ENCODE data around the gene HAO2. TPM values are rescaled to one million over a fixed set of nuclear protein-coding genes. Genes with fewer than 3 reads are reported as not detected.

Gene HAO2
- total and polyA plus RNA-seq, 7 donors = not detected

GRCh38 chr1:119387858-119388257 lies 19.3 kb downstream of the HAO2 start:
- TF ChIP-seq, protein P1, sequence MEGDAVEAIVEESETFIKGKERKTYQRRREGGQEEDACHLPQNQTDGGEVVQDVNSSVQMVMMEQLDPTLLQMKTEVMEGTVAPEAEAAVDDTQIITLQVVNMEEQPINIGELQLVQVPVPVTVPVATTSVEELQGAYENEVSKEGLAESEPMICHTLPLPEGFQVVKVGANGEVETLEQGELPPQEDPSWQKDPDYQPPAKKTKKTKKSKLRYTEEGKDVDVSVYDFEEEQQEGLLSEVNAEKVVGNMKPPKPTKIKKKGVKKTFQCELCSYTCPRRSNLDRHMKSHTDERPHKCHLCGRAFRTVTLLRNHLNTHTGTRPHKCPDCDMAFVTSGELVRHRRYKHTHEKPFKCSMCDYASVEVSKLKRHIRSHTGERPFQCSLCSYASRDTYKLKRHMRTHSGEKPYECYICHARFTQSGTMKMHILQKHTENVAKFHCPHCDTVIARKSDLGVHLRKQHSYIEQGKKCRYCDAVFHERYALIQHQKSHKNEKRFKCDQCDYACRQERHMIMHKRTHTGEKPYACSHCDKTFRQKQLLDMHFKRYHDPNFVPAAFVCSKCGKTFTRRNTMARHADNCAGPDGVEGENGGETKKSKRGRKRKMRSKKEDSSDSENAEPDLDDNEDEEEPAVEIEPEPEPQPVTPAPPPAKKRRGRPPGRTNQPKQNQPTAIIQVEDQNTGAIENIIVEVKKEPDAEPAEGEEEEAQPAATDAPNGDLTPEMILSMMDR (IDR thresholded peaks at IDR 0.05) = no peak
- no peaks in the 10 kb centered on the region for H3K36me3 ChIP-seq (ENCODE audit: insufficient read depth in 1 of 2, low read depth in 1 of 2)
- H3K27me3 ChIP-seq (ENCODE audit: insufficient read depth in 3 of 3, low read length in 2 of 3) = no peaks in the 10 kb centered on the region
- H3K27ac ChIP-seq = no peak overlapping the region
- DNase-seq (no peak), ATAC-seq (no peak)
- intact Hi-C loops (cut with DNase I) = no loop called here
- no peak overlapping the region for H3K4me3 ChIP-seq
- no peaks in the 10 kb centered on the region for H3K9me3 ChIP-seq
- H3K4me1 ChIP-seq = no peaks in the 10 kb centered on the region
- 31 to 56% (median 38%) methylated on average over 3 of the region's 3 CpGs for WGBS, 3 donors

GRCh38 chr1:119388450-119388849 lies 19.9 kb downstream of the HAO2 start:
- intact Hi-C loops (cut with DNase I) = no loop called here
- TF ChIP-seq, protein P1 (IDR thresholded peaks at IDR 0.05) = no peak
- DNase-seq = no peak
- H3K4me1 ChIP-seq = no peaks in the 10 kb centered on the region
- no peak overlapping the region for H3K27ac ChIP-seq
- no peaks in the 10 kb centered on the region for H3K27me3 ChIP-seq (ENCODE audit: insufficient read depth in 3 of 3, low read length in 2 of 3)
- H3K4me3 ChIP-seq = no peak overlapping the region
- ATAC-seq = no peak
- no peaks in the 10 kb centered on the region for H3K9me3 ChIP-seq
- no peaks in the 10 kb centered on the region for H3K36me3 ChIP-seq (ENCODE audit: insufficient read depth in 1 of 2, low read depth in 1 of 2)
- 23 to 52% (median 39%) methylated on average over 1 of the region's 1 CpG for WGBS, 3 donors

DNA sequence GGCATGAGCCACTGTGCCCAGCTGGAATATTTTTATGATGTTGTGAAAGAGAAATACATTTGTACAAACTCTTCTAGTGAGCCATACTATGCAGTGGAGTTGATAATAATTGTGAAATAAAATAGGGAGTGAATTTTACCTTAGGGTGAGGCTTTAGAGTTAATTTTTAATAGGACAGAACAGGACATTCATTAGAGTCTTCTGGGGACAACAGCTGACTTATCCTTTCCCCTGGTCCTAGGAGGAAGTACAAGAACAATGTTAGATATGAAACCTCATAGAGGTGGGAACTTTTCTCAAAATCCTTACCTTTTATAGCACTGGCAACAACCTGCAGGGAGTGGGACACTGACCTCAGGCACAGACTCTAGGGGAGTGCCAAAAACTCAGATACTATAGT lies 21.9 kb downstream of the HAO2 start:
- no peak for DNase-seq
- ATAC-seq = no peak
- Histone ChIP-seq H3K4me1 (no peaks in the 10 kb centered on the region), H3K36me3 (ENCODE audit: insufficient read depth in 1 of 2, low read depth in 1 of 2) (no peaks in the 10 kb centered on the region), H3K27ac (no peak overlapping the region), H3K9me3 (no peaks in the 10 kb centered on the region), H3K27me3 (ENCODE audit: insufficient read depth in 3 of 3, low read length in 2 of 3) (peaks cover 0 to 4% (median 0%) of the 10 kb centered on the region in 3 donors), H3K4me3 (no peak overlapping the region)
- TF ChIP-seq, protein P1 (IDR thresholded peaks at IDR 0.05) = no peak
- intact Hi-C loops (cut with DNase I) = no loop called here

DNA sequence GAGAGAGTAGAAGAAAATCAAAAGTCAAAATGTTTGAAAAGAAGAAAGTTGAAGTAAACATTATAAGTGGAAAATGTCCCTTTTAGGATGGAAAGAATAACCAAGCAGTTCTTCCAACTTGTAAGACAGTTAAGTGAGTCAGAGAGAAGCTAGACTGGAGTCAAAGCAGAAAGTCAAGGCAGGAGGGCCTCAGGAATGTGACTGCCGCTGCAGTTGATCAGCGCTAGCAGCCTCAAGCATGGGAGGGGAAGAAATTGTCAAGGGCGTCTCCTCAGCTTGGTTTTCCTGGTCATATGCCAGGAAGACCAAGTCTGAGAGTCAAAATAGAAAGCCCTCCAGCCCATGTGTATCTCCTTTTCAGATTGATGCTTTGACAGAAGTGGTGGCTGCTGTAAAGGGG lies 23.2 kb downstream of the HAO2 start:
- ATAC-seq (no peak), DNase-seq (no peak)
- Histone ChIP-seq H3K27ac (no peak overlapping the region), H3K27me3 (ENCODE audit: insufficient read depth in 3 of 3, low read length in 2 of 3) (peaks cover 0 to 4% (median 0%) of the 10 kb centered on the region in 3 donors), H3K36me3 (ENCODE audit: insufficient read depth in 1 of 2, low read depth in 1 of 2) (no peaks in the 10 kb centered on the region), H3K4me1 (no peaks in the 10 kb centered on the region), H3K4me3 (no peak overlapping the region), H3K9me3 (no peaks in the 10 kb centered on the region)
- intact Hi-C loops (cut with DNase I) = no loop called here
- TF ChIP-seq, protein P1 (IDR thresholded peaks at IDR 0.05) = no peak
- 75 to 87% (median 77%) methylated on average over 3 of the region's 3 CpGs for WGBS, 3 donors

DNA sequence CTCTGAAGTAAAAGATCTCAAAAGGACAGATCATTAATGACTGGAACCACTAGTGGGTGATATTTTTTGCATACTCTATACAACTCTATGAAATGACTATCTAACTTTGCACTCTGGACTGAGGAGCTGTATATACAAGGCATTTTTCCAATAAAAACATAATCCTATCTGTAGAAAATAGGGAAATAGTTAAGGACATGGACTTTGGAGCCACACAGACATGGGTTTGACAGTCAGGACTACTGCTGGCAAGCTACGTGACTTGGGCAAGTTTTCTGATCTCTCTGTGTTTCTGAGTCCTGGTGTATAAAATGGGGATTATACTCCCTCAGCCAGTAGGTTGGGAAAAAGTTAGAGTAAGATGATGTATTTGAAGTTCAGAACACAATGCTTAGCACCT lies 25.5 kb downstream of the HAO2 start:
- ATAC-seq (no peak), DNase-seq (no peak)
- Histone ChIP-seq H3K36me3 (ENCODE audit: insufficient read depth in 1 of 2, low read depth in 1 of 2) (no peaks in the 10 kb centered on the region), H3K4me1 (no peaks in the 10 kb centered on the region), H3K27ac (no peak overlapping the region), H3K9me3 (no peaks in the 10 kb centered on the region), H3K4me3 (no peak overlapping the region), H3K27me3 (ENCODE audit: insufficient read depth in 3 of 3, low read length in 2 of 3) (peaks cover 0 to 4% (median 0%) of the 10 kb centered on the region in 3 donors)
- 83 to 97% (median 89%) methylated on average over 1 of the region's 1 CpG for WGBS, 3 donors
- TF ChIP-seq, protein P1 (IDR thresholded peaks at IDR 0.05) = no peak
- intact Hi-C loops (cut with DNase I) = no loop called here

Data from psoas muscle (tissue), 8 donors.